HS-5 (cell line): Measurements from ENCODE around the gene ARPIN.
"Not testable (repeated sequence)": the region's sequence is repeated elsewhere in the genome, so short reads cannot be mapped to it uniquely, and the experiment has no call there.

ENCODE experiments used
- DNase-seq: peaks from one replicate; pipeline ENCODE4 v3.0.0-alpha.2; 2012; ENCODE audit warnings: low read depth

Gene ARPIN

GRCh38 chr15:89877083-89877425, 35.7 kb downstream of the ARPIN start:
- DNase-seq: no peak

- DNase-seq: no peak
These were observed 36.2 kb downstream of the ARPIN start for GRCh38 chr15:89876396-89877082.

GRCh38 chr15:89875741-89876140, 37.0 kb downstream of the ARPIN start:
- no peak for DNase-seq

DNA sequence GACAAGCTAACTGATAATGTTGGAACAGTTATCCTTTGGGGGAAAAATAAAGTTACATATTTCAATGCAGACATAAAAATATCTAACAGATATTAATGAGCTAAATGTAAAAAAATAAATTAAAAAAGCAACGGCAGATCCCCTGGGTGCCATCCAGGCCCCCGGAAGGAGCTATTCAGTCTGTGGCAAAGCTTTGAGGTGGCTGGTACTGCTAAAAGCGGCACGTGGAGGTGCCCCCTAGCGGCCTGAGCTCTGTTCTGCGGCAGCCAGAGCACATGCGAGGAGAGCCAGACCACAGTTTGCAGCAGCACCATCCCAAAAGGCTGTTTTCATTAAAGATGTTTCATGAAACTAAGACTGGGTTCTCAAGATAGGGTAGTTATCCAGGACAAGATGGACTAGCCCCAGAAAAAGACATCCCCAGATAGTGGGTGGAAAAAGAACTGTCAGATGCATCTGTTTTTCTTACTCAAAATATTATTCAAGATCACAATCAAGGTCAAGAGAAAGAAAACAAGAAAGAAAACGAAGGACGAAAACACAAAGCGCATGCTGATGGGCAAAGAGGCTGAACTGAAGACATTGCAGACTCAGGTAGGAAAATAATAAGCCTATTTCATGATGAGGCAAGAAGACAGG, 37.7 kb downstream of the ARPIN start:
- DNase-seq: no peak

- no peak for DNase-seq
These were observed 42.0 kb downstream of the ARPIN start for GRCh38 chr15:89870688-89871288.

DNA sequence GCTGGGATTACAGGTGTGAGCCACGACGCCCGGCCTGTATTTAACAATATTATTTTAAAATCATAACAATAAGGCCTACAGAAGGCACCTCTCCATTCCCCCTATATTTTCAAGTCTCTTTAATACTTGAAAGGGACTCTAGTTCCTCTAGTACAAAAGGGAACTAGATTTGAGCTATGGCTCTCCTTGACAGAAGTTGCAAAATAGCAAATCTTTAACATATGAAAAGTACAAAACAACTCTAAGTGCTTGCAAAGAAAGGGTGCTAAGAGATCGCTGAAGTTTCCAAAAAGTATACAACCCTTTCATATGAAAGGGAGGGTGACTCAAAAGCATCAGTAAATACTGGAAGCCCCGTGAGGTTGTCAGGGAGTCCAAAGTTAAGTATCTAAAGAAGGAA, 42.7 kb downstream of the ARPIN start:
- DNase-seq: no peak

DNA sequence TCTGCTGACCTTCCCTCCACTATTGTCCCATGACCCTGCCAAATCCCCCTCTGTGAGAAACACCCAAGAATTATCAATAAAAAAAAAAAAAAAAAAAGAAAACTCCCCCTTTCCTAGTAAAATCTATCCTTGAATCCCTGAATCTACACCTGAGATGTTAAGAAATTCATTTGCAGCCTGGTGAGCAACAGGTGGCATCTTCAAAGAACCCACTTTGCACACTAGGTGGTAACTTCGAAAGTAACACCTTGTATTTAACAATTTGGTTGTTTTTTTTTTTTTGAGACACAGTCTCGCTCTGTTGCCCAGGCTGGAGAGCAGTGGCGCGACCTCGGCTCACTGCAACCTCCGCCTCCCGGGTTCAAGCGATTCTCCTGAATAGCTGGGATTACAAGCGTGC, 43.3 kb downstream of the ARPIN start:
- not testable (repeated sequence) for DNase-seq

DNA sequence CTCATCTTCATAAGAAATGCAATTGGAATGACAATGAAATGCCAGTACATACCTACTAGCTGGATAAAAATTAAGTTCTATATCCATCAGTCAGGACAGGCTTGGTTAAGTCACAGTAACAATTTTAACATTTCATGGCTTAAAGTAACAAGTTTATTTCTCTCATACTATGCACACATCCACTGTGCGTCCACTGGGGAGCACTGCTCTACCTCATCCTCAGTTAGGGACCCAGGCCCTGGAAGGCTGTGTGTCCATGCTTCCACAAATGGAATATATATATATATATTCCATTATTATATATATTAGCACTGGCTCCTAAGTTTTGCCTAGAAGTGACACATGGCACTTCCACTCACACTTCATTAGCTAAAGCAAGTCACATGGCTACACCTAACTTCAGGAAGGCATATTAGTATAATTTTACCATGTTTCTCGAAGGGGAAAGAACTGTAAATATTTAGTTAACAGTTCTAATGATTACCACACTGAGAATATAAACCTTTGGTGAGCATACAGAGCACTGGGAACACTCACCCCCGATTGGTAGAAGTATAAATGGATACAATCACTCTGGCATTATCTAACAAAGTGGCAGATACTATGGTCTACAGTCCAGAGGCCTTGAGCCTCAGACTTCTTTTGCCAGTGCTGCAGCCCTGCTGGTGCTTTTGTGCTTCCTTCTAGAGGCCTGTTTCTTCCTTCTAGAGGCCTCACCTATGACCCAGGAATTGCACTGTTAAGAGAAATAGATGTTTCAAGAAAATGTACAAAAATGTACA, 47.6 kb downstream of the ARPIN start:
- DNase-seq: no peak

DNA sequence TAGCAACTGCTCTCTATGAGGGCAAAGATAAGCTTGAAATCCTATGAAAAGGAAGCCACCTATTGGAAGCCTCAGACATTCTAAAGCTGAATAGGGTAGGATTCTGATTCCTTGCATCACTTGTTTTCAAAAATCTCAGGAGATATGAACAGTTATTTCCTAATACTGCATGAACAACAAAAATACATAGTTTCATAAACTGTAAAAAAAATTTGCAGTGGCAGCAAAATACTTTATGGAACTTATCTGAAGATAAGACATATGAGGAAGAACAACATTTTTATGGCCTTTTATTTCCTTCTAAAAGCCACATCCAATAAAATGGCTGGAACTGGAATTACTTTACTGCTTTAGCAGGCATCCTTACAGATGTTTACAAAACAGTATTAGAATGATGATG, 48.8 kb downstream of the ARPIN start:
- DNase-seq: no peak

DNA sequence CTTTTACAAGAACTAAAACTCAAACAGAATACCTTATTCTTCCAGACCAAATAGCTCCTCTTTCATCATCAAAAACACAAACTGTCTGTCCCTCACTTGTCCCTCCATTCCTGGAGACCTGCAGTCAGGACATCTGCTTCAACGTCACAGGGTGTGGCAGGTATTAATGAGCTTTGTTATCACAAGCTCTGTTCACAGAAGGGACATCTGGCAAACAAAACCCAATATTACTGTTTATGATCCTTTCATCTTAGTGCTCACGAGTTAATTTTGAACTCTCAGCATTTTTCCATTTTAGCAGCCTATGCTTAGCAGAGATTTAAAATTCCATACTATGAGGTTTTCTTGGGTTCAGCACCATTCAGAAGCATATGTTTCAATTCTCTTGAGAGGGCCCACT, 51.9 kb downstream of the ARPIN start:
- no peak for DNase-seq

GRCh38 chr15:89860431-89860830, 52.3 kb downstream of the ARPIN start:
- no peak for DNase-seq

GRCh38 chr15:89858661-89859458, 53.9 kb downstream of the ARPIN start:
- DNase-seq: no peak

DNA sequence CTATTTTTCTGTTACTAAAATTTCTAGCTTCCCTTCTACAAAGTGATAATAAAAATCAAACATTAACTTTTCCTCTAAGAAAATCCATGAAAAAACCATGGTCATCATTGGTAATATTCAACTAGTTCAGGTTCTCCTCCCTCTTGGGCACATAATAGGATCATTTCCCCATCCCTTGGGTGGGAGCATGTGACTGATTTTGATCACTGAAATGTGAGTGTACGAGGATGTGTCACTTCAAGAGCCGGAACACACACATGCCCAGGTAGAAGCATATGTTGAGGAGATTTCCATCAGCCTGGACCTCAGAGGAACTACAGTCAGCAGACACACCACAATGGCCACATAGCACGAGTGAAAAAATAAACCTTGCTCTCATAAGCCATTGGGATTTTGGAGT, 55.1 kb downstream of the ARPIN start:
- no peak for DNase-seq

DNA sequence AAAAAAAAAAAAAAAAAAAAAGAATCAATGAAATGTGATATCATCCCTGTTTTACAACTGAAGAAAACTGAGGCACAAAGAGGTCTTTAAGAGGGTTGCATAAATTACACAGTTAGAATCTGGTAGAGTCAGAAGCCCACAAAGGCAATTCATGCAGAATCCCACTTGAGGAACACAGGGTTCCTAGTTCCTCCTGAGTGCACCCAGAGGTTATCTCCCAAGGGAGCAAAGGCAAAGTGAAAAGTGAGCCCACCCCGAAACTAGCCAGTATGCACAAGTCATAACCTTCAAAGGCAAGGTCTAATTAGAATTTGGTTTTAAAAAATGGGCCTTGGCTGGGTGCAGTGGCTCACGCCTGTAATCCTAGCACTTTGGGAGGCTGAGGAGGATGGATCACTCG, 56.8 kb downstream of the ARPIN start:
- no peak for DNase-seq

DNA sequence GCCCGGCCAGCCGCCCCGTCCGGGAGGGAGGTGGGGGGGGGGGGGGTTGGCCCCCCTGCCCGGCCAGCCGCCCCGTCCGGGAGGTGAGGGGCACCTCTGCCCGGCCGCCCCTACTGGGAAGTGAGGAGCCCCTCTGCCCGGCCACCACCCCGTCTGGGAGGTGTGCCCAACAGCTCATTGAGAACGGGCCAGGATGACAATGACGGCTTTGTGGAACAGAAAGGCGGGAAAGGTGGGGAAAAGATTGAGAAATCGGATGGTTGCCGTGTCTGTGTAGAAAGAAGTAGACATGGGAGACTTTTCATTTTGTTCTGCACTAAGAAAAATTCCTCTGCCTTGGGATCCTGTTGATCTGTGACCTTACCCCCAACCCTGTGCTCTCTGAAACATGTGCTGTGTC, 57.9 kb downstream of the ARPIN start:
- DNase-seq: not testable (repeated sequence)

DNA sequence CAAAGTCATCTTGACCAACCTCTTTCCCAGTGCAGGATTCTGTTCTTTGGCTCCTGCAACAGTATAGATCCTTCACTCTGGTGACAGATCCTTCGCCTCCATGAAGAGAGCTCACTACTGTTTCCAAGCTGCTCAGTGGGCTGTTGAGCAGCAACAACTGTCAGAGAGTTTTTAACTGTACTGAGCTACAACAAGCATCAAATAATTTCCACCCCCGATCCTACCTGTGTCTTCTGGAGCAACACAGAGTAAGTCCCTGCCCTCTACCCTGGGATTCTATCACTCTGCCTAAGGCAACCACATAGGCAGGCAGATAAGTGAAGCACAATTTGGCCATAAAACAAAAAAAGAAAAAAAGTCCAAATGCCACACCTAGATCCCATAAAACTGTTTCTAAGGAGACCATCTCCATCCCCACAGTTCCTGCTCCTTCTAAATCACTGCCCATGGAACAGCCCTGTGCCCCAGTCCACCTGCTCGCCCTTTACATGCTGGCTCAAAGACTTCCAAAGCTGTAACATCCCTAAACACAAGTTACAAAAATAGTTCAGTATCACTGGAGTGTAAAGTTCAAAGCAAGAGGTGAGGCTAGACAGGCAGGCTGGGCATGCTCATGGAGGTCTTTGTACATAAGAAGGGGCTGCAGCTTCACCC, 60.3 kb downstream of the ARPIN start:
- DNase-seq: no peak

DNA sequence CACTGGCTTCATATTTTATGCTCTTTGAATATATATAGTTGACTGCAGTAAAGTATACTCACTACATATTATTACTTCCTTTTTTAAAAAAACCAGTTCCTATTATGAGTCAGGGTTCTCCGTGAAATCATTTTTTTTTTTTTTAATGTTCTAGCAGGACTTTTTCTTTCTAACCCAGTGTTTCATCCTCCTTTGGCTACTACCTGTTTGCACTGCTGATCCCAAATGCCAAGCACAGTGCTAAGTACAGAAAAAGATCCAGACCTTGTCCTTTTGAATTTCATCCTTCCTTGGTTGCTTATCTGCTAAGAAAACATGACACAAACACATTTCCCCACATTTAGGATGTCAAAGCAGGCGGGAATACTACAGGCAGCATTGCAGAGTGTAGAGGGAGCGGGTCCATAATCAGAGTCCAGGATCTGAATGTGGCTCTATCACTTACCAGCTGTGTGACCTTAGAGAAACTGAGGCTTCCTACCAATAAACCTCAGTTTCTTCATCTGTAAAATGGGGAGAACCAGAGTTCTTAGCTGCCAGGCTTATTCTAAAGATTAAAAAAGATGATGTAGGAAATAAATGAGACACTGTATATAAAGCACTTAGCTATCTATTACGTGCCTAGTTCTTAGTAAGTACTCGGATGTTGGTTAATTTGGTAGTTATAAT, 60.9 kb downstream of the ARPIN start:
- DNase-seq: no peak

DNA sequence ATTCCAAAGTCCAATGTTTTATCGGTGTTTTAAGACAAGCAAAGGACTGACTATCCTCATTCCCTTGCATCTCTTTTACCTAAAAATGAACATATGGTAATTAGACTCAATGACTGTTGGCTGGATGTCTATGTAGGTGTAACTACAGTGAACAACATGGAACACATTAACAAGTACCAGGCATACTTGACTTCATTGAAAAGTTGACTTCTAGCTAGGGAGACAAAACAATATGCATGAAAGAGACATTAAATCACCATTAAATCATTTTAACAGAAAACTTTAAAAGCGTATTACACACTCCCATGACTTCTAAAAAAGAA, 63.8 kb downstream of the ARPIN start:
- no peak for DNase-seq

GRCh38 chr15:89847101-89847500, 65.7 kb downstream of the ARPIN start:
- DNase-seq: no peak

DNA sequence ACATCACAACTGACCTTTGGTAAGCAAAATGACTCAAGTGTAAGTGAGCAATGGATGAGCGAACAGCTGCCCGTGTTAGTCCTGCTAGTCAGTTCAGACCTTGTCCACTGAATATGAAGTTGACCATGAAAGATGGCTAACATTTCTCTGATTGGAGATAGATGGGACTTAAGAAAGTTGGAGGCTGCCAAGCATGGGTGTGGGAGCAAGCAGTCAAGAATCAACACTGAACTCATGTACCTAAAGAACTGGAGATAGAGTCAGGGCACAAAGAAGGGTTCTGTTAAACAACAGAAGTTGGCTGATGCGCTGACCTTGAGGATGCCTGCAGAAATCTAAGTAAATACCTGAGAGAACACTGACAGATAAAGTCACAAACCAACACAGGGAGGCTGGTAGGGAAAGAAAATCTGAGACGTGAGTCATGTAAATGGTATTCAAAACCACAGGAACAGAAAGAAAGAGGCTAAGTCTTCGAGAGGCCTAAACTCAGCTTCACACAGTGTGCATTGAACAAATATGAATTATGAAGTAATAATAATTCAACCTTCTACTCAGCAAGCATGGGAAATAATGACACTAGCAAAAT, 67.4 kb downstream of the ARPIN start:
- DNase-seq: peak; percentile 91
